Caco-2 (cell line): ENCODE data around the gene VAV2. TPM values are rescaled to one million over a fixed set of nuclear protein-coding genes. Genes with fewer than 3 reads are reported as not detected.
"Not testable (repeated sequence)": the region's sequence is repeated elsewhere in the genome, so short reads cannot be mapped to it uniquely, and the experiment has no call there.

Experiments
- BruUV-seq: library from RNA; stranded (reverse); fragments of 400-500 nt; replicated peaks from 2 replicates; lab custom pipeline; 2021; lab: Mats Ljungman, UMichigan
- CTCF ChIA-PET: fragments of 300-600 bp; sonication (Branson Sonifier 250); formaldehyde crosslinking; loops from one replicate; lab custom pipeline; 2022; ENCODE audit warnings: antibody characterized with exemption; lab: Charles Lee
- POLR2A ChIA-PET: fragments of 300-600 bp; sonication (Branson Sonifier 250); formaldehyde crosslinking; loops from one replicate; lab custom pipeline; 2022; ENCODE audit warnings: antibody characterized with exemption; lab: Charles Lee
- DNase-seq, 2 experiments: peaks; one replicate each; pipeline versions ENCODE4 v3.0.0 to v3.0.0-alpha.2; 2020 to 2022
- H3K27me3 ChIP-seq: replicated peaks from 2 replicates; pipeline ENCODE4 v1.6.0; 2011; ENCODE audit warnings: low read length; ENCODE audit not compliant: control insufficient read depth, insufficient read depth
- H3K36me3 ChIP-seq: 2 replicates; pipeline ENCODE4 v1.5.1; 2011; ENCODE audit warnings: low read length; ENCODE audit not compliant: control insufficient read depth, insufficient read depth
- H3K4me1 ChIP-seq: fragments of 250-450 bp; sonication (Bioruptor Pico); 2 replicates; pipeline ENCODE4 v1.5.1; 2020; ENCODE audit warnings: mild to moderate bottlenecking
- H3K4me3 ChIP-seq: 2 replicates; pipeline ENCODE4 v1.5.1; 2011; ENCODE audit warnings: low read depth, mild to moderate bottlenecking, control low read depth, low read length
- H3K9me3 ChIP-seq: fragments of 250-450 bp; sonication (Bioruptor Pico); 2 replicates; pipeline ENCODE4 v1.5.1; 2020; ENCODE audit warnings: mild to moderate bottlenecking, moderate library complexity
- H3K27ac Mint-ChIP-seq: one replicate; pipeline ENCODE4 v1.8.0; 2022; ENCODE audit warnings: mixed read lengths; ENCODE audit not compliant: unreplicated experiment
- H3K27me3 Mint-ChIP-seq: one replicate; pipeline ENCODE4 v1.8.0; 2022; ENCODE audit warnings: mixed read lengths; ENCODE audit not compliant: insufficient read depth, unreplicated experiment
- H3K36me3 Mint-ChIP-seq: one replicate; pipeline ENCODE4 v1.8.0; 2022; ENCODE audit warnings: mild to moderate bottlenecking, mixed read lengths; ENCODE audit not compliant: insufficient read depth, unreplicated experiment
- H3K4me1 Mint-ChIP-seq: one replicate; pipeline ENCODE4 v1.8.0; 2022; ENCODE audit warnings: low read depth, mixed read lengths; ENCODE audit not compliant: unreplicated experiment
- H3K4me3 Mint-ChIP-seq: one replicate; pipeline ENCODE4 v1.8.0; 2022; ENCODE audit warnings: mild to moderate bottlenecking, moderate library complexity, mixed read lengths; ENCODE audit not compliant: unreplicated experiment
- H3K9me3 Mint-ChIP-seq: one replicate; pipeline ENCODE4 v1.8.0; 2022; ENCODE audit warnings: mixed read lengths; ENCODE audit not compliant: unreplicated experiment
- intact Hi-C: fragments of 100-400 bp; cut with micrococcal nuclease; formaldehyde crosslinking; loops from one replicate; pipeline ENCODE4 v1.10.0; 2022; ENCODE audit not compliant: unreplicated experiment
- total RNA-seq: library from RNA; stranded (reverse); gene quantifications from 2 replicates; pipeline ENCODE4 v1.2.3, GENCODE V29; 2022
- TF ChIP-seq, protein P1 (sequence below), 2 experiments: fragments of 200-600 bp in 1 of 2; IDR thresholded peaks; 1 replicate in 1 of 2; 2 replicates in 1 of 2; pipeline versions ENCODE4 v1.5.1 to v1.8.0; 2011 to 2022; ENCODE audit warnings: antibody characterized with exemption in 1 of 2, control low read depth in 1 of 2, inconsistent platforms in 1 of 2, low read depth in 1 of 2, low read length in 1 of 2, mild to moderate bottlenecking in 1 of 2, moderate library complexity in 1 of 2; ENCODE audit not compliant: insufficient read depth in 1 of 2, severe bottlenecking in 1 of 2, unreplicated experiment in 1 of 2

VAV2 gene
- total RNA-seq, 1 experiment from 2014 or later, result 55.3 TPM

GRCh38 chr9:133904346-133905090, 87.6 kb downstream of the VAV2 start:
- POLR2A ChIA-PET, result no interaction called here
- no peaks in the 10 kb centered on the region for H3K4me1 Mint-ChIP-seq

DNA sequence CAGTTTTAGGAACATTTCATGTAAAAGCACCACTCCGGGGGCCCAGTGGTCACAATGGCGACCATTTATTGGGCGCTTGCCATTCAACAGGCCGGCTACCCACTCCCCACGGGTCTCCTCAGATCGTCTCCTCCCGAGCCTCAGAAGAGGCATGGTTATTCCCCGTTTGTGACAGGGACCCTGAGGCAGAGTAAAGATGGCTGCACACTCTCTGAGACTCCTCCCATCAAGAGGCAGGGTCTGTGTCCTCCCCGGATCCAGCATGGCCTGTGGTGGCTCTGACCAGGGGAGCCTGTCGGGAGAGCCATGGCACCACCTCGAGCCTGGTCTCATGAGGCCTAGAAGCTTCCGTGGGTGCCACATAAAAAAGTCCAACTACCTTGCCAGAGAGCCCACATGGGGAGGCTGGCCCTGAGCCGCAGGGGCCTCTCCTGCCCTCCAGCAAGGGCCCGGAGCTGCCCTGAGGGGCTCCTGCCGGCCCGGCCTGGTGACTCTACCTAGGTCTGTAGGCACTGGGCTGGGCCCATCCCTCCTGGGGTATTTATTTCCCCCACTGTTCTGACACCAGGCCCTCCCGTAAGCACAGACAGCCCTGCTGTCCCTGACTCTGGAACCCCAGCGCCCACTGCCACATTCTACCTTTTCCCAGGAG, 90.8 kb downstream of the VAV2 start:
- POLR2A ChIA-PET, result no interaction called here
- no TSS peak for BruUV-seq

More at GRCh38 chr9:133904346-133905090, 87.6 kb downstream of the VAV2 start:
- no peaks in the 10 kb centered on the region for H3K27me3 ChIP-seq
- H3K27ac Mint-ChIP-seq, result no peak overlapping the region
- no peaks in the 10 kb centered on the region for H3K9me3 Mint-ChIP-seq
- no peaks in the 10 kb centered on the region for H3K36me3 ChIP-seq
- BruUV-seq, result no TSS peak
- no peaks in the 10 kb centered on the region for H3K27me3 Mint-ChIP-seq
- DNase-seq, result no peak
- peaks cover 4% of the 10 kb centered on the region for H3K36me3 Mint-ChIP-seq
- TF ChIP-seq, protein P1, sequence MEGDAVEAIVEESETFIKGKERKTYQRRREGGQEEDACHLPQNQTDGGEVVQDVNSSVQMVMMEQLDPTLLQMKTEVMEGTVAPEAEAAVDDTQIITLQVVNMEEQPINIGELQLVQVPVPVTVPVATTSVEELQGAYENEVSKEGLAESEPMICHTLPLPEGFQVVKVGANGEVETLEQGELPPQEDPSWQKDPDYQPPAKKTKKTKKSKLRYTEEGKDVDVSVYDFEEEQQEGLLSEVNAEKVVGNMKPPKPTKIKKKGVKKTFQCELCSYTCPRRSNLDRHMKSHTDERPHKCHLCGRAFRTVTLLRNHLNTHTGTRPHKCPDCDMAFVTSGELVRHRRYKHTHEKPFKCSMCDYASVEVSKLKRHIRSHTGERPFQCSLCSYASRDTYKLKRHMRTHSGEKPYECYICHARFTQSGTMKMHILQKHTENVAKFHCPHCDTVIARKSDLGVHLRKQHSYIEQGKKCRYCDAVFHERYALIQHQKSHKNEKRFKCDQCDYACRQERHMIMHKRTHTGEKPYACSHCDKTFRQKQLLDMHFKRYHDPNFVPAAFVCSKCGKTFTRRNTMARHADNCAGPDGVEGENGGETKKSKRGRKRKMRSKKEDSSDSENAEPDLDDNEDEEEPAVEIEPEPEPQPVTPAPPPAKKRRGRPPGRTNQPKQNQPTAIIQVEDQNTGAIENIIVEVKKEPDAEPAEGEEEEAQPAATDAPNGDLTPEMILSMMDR (IDR thresholded peaks at IDR 0.05; ENCODE audit: insufficient read depth in 1 of 2, low read depth in 1 of 2, low read length in 1 of 2, severe bottlenecking in 1 of 2, unreplicated experiment in 1 of 2), result no peak
- H3K9me3 ChIP-seq, result no peaks in the 10 kb centered on the region
- H3K4me3 ChIP-seq, result no peak overlapping the region
- intact Hi-C loops, result no loop called here
- no peak overlapping the region for H3K4me3 Mint-ChIP-seq
- no peaks in the 10 kb centered on the region for H3K4me1 ChIP-seq
- CTCF ChIA-PET, result interaction anchor here (0.6 kb wide), 1 partner anchor 32 kb away, joined by 5 read pairs; no protein-coding TSS in a partner anchor

DNA sequence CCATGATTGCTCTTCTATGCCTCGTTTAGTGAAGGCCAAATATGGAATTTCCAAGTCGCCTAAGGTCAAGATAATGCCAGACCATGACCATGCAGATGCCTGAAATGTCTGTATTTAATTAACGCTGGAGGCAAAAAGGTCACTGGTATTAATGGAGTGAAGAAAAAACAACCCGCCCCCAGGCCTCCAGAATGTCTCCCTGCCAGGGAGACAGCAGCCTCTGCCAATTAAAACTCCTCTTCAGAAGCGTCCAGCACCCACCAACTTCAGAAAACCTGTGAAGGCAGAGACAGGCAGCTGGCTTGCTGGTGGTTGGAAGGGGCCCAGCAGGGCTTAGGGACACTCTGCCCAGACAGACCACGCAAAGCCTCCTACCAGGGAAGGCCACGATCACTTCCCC, 94.4 kb downstream of the VAV2 start:
- Mint-ChIP-seq H3K36me3 (peaks cover 22% of the 10 kb centered on the region), H3K9me3 (no peaks in the 10 kb centered on the region), H3K4me3 (no peak overlapping the region), H3K27me3 (no peaks in the 10 kb centered on the region), H3K4me1 (peaks cover 21% of the 10 kb centered on the region), H3K27ac (no peak overlapping the region)
- BruUV-seq, result no TSS peak
- Histone ChIP-seq H3K9me3 (no peaks in the 10 kb centered on the region), H3K4me1 (peaks cover 21% of the 10 kb centered on the region), H3K4me3 (no peak overlapping the region), H3K36me3 (no peaks in the 10 kb centered on the region), H3K27me3 (no peaks in the 10 kb centered on the region)
- DNase-seq, result no peak
- ChIA-PET POLR2A (no interaction called here), CTCF (no interaction called here)
- intact Hi-C loops, result no loop called here
- TF ChIP-seq, protein P1 (IDR thresholded peaks at IDR 0.05; ENCODE audit: insufficient read depth in 1 of 2, low read depth in 1 of 2, low read length in 1 of 2, severe bottlenecking in 1 of 2, unreplicated experiment in 1 of 2), result no peak

More for the DNA sequence above, 90.8 kb downstream of the VAV2 start:
- peaks cover 6% of the 10 kb centered on the region for H3K4me1 Mint-ChIP-seq
- no peaks in the 10 kb centered on the region for H3K27me3 Mint-ChIP-seq
- CTCF ChIA-PET, result no interaction called here
- no peaks in the 10 kb centered on the region for H3K36me3 ChIP-seq
- H3K4me3 Mint-ChIP-seq, result no peak overlapping the region
- no peaks in the 10 kb centered on the region for H3K27me3 ChIP-seq
- H3K36me3 Mint-ChIP-seq, result peaks cover 8% of the 10 kb centered on the region
- H3K4me1 ChIP-seq, result no peaks in the 10 kb centered on the region; the same call in 1 of the 2 replicates
- no peaks in the 10 kb centered on the region for H3K9me3 Mint-ChIP-seq
- H3K4me3 ChIP-seq, result no peak overlapping the region
- DNase-seq, result no peak
- TF ChIP-seq, protein P1 (IDR thresholded peaks at IDR 0.05; ENCODE audit: insufficient read depth in 1 of 2, low read depth in 1 of 2, low read length in 1 of 2, severe bottlenecking in 1 of 2, unreplicated experiment in 1 of 2), result no peak
- H3K27ac Mint-ChIP-seq, result no peak overlapping the region
- no peaks in the 10 kb centered on the region for H3K9me3 ChIP-seq
- intact Hi-C loops, result no loop called here

DNA sequence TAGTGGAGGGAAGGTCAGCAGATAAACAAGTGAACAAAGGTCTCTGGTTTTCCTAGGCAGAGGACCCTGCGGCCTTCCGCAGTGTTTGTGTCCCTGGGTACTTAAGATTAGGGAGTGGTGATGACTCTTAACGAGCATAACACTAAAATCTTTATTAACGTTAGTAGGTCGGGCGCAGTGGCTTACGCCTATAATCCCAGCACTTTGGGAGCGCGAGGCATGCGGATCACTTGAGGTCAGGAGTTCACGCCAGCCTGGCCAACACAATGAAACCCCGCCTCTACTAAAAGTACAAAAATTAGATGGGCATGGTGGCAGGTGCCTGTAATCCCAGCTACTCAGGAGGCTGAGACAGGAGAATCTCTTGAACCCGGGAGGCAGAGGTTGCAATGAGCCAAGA, 96.1 kb downstream of the VAV2 start:
- H3K36me3 ChIP-seq, H3K4me3 Mint-ChIP-seq, CTCF ChIA-PET, H3K9me3 ChIP-seq, H3K27me3 Mint-ChIP-seq, H3K27ac Mint-ChIP-seq, H3K9me3 Mint-ChIP-seq, H3K4me3 ChIP-seq, BruUV-seq, H3K27me3 ChIP-seq, intact Hi-C loops, DNase-seq, POLR2A ChIA-PET: not testable (repeated sequence)
- Mint-ChIP-seq H3K36me3 (peaks cover 30% of the 10 kb centered on the region), H3K4me1 (peaks cover 28% of the 10 kb centered on the region)
- H3K4me1 ChIP-seq, result peaks cover 27% of the 10 kb centered on the region
